HG03097 (cell line): ENCODE measurements around the gene JAZF1.

Source experiments
- ATAC-seq: cut with Tn5 transposase; IDR thresholded peaks from one replicate; pipeline ENCODE4 v1.9.1; 2021; ENCODE audit not compliant: unreplicated experiment, low FRiP score

Gene JAZF1

GRCh38 chr7:28168393-28169158 is 12.0 kb downstream of the JAZF1 start:
- no peak for ATAC-seq

GRCh38 chr7:28166982-28167715 is 13.4 kb downstream of the JAZF1 start:
- no peak for ATAC-seq

- ATAC-seq = no peak
Measured at GRCh38 chr7:28165961-28166955, 14.3 kb downstream of the JAZF1 start.

GRCh38 chr7:28165261-28165660 is 15.3 kb downstream of the JAZF1 start:
- ATAC-seq = no peak

GRCh38 chr7:28163949-28164348 is 16.6 kb downstream of the JAZF1 start:
- no peak for ATAC-seq

- no peak for ATAC-seq
Measured at GRCh38 chr7:28161331-28161730, 19.3 kb downstream of the JAZF1 start.

- no peak for ATAC-seq
Measured at GRCh38 chr7:28160551-28160991, 20.0 kb downstream of the JAZF1 start.

- no peak for ATAC-seq
Measured at GRCh38 chr7:28157831-28158416, 22.7 kb downstream of the JAZF1 start.

GRCh38 chr7:28157076-28157745 is 23.4 kb downstream of the JAZF1 start:
- no peak for ATAC-seq

- no peak for ATAC-seq
Measured at GRCh38 chr7:28156401-28156800, 24.2 kb downstream of the JAZF1 start.

GRCh38 chr7:28155964-28156363 is 24.6 kb downstream of the JAZF1 start:
- ATAC-seq = no peak

GRCh38 chr7:28155019-28155660 is 25.5 kb downstream of the JAZF1 start:
- ATAC-seq = peak; percentile 79

- no peak for ATAC-seq
Measured at GRCh38 chr7:28152594-28152993, 28.0 kb downstream of the JAZF1 start.

- no peak for ATAC-seq
Measured at GRCh38 chr7:28151965-28152364, 28.6 kb downstream of the JAZF1 start.

- ATAC-seq = no peak
Measured at GRCh38 chr7:28149291-28150101, 31.1 kb downstream of the JAZF1 start.

- ATAC-seq = no peak
Measured at GRCh38 chr7:28145931-28146330, 34.7 kb downstream of the JAZF1 start.

- no peak for ATAC-seq
Measured at GRCh38 chr7:28145090-28145626, 35.4 kb downstream of the JAZF1 start.

- ATAC-seq = no peak
Measured at GRCh38 chr7:28144266-28144665, 36.3 kb downstream of the JAZF1 start.
